Nephron progenitor cell (in vitro differentiated cells): ENCODE data around the gene ACTC1.
"Not testable (repeated sequence)": the region's sequence is repeated elsewhere in the genome, so short reads cannot be mapped to it uniquely, and the experiment has no call there.

ENCODE experiments used
- DNase-seq: peaks from one replicate; pipeline ENCODE4 v3.0.0; 2021
- H3K27ac Mint-ChIP-seq: 2 replicates; pipeline ENCODE4 v1.8.0; 2021; ENCODE audit warnings: mild to moderate bottlenecking, moderate library complexity, mixed read lengths
- H3K27me3 Mint-ChIP-seq: 2 replicates; pipeline ENCODE4 v1.8.0; 2021; ENCODE audit warnings: mild to moderate bottlenecking, low read depth, mixed read lengths; ENCODE audit not compliant: poor library complexity
- H3K36me3 Mint-ChIP-seq: 2 replicates; pipeline ENCODE4 v1.8.0; 2021; ENCODE audit warnings: low read depth, mixed read lengths
- H3K4me1 Mint-ChIP-seq: 2 replicates; pipeline ENCODE4 v1.8.0; 2021; ENCODE audit warnings: mixed read lengths
- H3K4me3 Mint-ChIP-seq: 2 replicates; pipeline ENCODE4 v1.8.0; 2021; ENCODE audit warnings: mild to moderate bottlenecking, moderate library complexity, mixed read lengths
- H3K9me3 Mint-ChIP-seq: 2 replicates; pipeline ENCODE4 v1.8.0; 2021; ENCODE audit warnings: mild to moderate bottlenecking, moderate library complexity, mixed read lengths
- TF ChIP-seq, protein P1 (sequence below): fragments of 200-600 bp; sonication (generic); IDR thresholded peaks from 2 replicates; pipeline ENCODE4 v1.5.0; 2021; ENCODE audit warnings: antibody characterized with exemption

ACTC1 gene

DNA sequence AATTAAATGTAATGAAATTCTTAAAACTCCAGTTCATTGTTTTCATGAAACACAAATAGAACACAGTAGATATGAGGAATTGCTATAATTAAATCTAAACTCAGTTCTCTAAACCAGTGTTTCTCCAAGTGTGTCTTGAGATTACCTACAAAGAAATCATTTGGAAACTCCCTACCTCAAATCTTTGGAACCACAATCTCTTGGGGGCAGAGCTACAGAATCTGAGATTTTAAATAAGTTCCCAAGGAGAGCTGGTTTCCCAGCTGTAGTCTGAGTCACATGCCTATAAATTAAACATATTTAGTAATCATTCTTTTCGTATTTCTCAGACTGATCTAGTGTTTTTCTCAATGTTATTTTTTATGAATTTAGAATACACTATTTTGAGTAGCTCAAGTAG lies 17.0 kb upstream of the ACTC1 start:
- H3K27me3 Mint-ChIP-seq, result peaks cover 4% of the 10 kb centered on the region
- TF ChIP-seq, protein P1, sequence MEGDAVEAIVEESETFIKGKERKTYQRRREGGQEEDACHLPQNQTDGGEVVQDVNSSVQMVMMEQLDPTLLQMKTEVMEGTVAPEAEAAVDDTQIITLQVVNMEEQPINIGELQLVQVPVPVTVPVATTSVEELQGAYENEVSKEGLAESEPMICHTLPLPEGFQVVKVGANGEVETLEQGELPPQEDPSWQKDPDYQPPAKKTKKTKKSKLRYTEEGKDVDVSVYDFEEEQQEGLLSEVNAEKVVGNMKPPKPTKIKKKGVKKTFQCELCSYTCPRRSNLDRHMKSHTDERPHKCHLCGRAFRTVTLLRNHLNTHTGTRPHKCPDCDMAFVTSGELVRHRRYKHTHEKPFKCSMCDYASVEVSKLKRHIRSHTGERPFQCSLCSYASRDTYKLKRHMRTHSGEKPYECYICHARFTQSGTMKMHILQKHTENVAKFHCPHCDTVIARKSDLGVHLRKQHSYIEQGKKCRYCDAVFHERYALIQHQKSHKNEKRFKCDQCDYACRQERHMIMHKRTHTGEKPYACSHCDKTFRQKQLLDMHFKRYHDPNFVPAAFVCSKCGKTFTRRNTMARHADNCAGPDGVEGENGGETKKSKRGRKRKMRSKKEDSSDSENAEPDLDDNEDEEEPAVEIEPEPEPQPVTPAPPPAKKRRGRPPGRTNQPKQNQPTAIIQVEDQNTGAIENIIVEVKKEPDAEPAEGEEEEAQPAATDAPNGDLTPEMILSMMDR, result no peak
- no peak overlapping the region for H3K4me3 Mint-ChIP-seq
- no peak overlapping the region for H3K27ac Mint-ChIP-seq
- peaks cover 7% of the 10 kb centered on the region for H3K9me3 Mint-ChIP-seq
- no peak for DNase-seq
- no peaks in the 10 kb centered on the region for H3K36me3 Mint-ChIP-seq
- H3K4me1 Mint-ChIP-seq, result no peaks in the 10 kb centered on the region

DNA sequence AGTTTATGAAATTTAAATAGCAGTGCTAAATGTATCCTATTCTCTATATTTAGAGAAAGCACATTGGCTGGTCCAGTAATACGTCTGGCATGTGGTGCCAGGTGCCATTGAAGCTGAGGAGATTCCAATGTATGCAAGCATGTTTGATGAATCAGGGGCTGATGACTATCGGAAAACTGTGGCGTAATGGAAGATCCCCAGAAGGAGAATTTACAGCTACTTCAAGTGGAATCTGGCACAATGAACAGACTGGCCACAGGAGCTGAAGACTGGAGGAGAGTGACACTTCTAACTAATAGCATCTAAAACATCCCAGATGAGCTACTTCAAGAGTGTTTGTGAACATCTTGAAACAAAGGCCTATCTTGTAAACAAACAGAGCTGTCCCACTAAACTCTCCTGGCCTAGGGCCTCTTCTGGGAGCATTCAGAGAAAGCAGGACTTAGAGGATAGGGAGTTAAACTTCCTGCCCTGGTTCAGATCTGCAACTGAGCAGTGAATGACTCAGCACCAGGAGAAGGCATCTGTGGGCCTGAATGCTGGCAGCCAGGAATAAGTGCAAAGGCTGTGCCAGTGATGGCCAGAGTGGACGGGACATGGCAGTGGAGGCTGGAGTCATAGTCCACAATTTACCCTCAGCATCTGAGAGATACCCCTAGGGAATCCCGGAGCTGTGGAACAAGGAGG lies 15.2 kb upstream of the ACTC1 start:
- no peak for DNase-seq
- Mint-ChIP-seq H3K36me3 (no peaks in the 10 kb centered on the region), H3K4me3 (no peak overlapping the region), H3K9me3 (peaks cover 18% of the 10 kb centered on the region), H3K27me3 (peaks cover 4% of the 10 kb centered on the region), H3K4me1 (no peaks in the 10 kb centered on the region), H3K27ac (no peak overlapping the region)
- TF ChIP-seq, protein P1, result no peak

- TF ChIP-seq, protein P1, result no peak
- Mint-ChIP-seq H3K9me3 (peaks cover 18% of the 10 kb centered on the region), H3K4me3 (no peak overlapping the region), H3K27me3 (peaks cover 4% of the 10 kb centered on the region), H3K4me1 (no peaks in the 10 kb centered on the region), H3K27ac (no peak overlapping the region), H3K36me3 (no peaks in the 10 kb centered on the region)
- DNase-seq, result no peak
These were observed 13.8 kb upstream of the ACTC1 start for GRCh38 chr15:34809186-34809585.

GRCh38 chr15:34808016-34808415 lies 12.7 kb upstream of the ACTC1 start:
- Mint-ChIP-seq H3K27ac (no peak overlapping the region), H3K36me3 (no peaks in the 10 kb centered on the region), H3K27me3 (no peaks in the 10 kb centered on the region)

GRCh38 chr15:34807241-34807640 lies 11.9 kb upstream of the ACTC1 start:
- H3K36me3 Mint-ChIP-seq, H3K4me1 Mint-ChIP-seq, H3K4me3 Mint-ChIP-seq, DNase-seq, H3K27ac Mint-ChIP-seq, H3K27me3 Mint-ChIP-seq: not testable (repeated sequence)
- H3K9me3 Mint-ChIP-seq, result peaks cover 18% of the 10 kb centered on the region

More at GRCh38 chr15:34808016-34808415, 12.7 kb upstream of the ACTC1 start:
- peaks cover 18% of the 10 kb centered on the region for H3K9me3 Mint-ChIP-seq
- TF ChIP-seq, protein P1, result no peak
- H3K4me1 Mint-ChIP-seq, result no peaks in the 10 kb centered on the region
- H3K4me3 Mint-ChIP-seq, result no peak overlapping the region
- DNase-seq, result no peak

DNA sequence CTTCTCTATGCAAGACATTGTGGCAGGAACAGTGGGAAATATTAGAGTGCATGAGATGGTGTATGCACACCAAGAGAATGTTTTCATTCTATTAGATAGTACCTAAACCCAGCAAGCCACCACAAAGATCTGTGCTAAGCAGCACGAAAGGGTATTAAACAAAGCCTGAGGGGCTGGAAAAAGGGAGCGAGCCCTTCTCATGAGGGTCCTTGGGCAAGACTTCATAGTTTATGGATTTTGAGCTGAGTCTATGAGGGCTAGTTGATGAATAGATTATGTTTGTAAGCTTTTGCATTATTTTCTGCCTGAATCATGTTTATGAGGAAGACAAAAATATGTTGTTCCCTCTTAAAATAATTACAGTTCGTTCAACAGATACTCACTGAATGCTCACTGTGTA lies 9.4 kb upstream of the ACTC1 start:
- Mint-ChIP-seq H3K4me3 (no peak overlapping the region), H3K4me1 (peaks cover 8% of the 10 kb centered on the region), H3K27me3 (no peaks in the 10 kb centered on the region), H3K9me3 (peaks cover 18% of the 10 kb centered on the region), H3K27ac (no peak overlapping the region), H3K36me3 (no peaks in the 10 kb centered on the region)
- no peak for DNase-seq
- TF ChIP-seq, protein P1, result no peak
